Fibroblast of lung (primary cell): ENCODE results near the gene TARP.
"Not testable (repeated sequence)": the region's sequence is repeated elsewhere in the genome, so short reads cannot be mapped to it uniquely, and the experiment has no call there.

ENCODE experiments used
- EZH2 ChIP-seq: IDR thresholded peaks from 2 replicates; pipeline ENCODE4 v1.5.1; 2012; ENCODE audit warnings: low read length, control low read depth, mild to moderate bottlenecking; ENCODE audit errors: missing control alignments
- TF ChIP-seq, protein P1 (sequence below), 2 donors: IDR thresholded peaks in 1 of 2; conservative IDR thresholded peaks in 1 of 2; 1 replicate in 1 of 2; 2 replicates in 1 of 2; pipeline ENCODE4 v1.5.1; 2011 to 2012; ENCODE audit warnings: low read length in 2 of 2, control low read depth in 1 of 2, inconsistent platforms in 1 of 2, low read depth in 1 of 2, mild to moderate bottlenecking in 1 of 2

DNA sequence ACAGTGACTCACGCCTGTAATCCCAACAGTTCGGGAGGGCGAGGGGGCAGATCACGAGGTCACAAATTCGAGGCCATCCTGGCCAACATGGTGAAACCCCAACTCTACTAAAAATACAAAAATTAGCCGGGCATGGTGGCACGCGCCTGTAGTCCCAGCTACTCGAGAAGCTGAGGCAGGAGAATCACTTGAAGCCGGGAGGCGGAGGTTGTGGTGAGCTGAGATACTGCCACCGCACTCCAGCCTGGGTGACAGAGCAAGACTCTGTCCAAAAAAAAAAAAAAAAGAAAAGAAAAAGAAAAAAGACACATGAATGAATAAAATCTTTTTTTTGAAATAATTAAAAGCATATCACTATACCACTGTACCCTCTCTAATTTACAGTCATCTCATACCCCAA lies 11.8 kb downstream of the TARP start:
- TF ChIP-seq, protein P1, sequence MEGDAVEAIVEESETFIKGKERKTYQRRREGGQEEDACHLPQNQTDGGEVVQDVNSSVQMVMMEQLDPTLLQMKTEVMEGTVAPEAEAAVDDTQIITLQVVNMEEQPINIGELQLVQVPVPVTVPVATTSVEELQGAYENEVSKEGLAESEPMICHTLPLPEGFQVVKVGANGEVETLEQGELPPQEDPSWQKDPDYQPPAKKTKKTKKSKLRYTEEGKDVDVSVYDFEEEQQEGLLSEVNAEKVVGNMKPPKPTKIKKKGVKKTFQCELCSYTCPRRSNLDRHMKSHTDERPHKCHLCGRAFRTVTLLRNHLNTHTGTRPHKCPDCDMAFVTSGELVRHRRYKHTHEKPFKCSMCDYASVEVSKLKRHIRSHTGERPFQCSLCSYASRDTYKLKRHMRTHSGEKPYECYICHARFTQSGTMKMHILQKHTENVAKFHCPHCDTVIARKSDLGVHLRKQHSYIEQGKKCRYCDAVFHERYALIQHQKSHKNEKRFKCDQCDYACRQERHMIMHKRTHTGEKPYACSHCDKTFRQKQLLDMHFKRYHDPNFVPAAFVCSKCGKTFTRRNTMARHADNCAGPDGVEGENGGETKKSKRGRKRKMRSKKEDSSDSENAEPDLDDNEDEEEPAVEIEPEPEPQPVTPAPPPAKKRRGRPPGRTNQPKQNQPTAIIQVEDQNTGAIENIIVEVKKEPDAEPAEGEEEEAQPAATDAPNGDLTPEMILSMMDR (conservative IDR thresholded peaks at IDR 0.05 in 1 of 2, IDR thresholded peaks at IDR 0.05 in 1 of 2; ENCODE audit: low read depth in 1 of 2, low read length in 2 of 2) = not testable (repeated sequence)
- TF ChIP-seq EZH2 = not testable (repeated sequence)
